Measurements from ENCODE around the gene TM4SF1.

GRCh38 chr3:149415484-149415883 lies 38.0 kb upstream of the TM4SF1 start:
- TF ChIP-seq, protein P1, sequence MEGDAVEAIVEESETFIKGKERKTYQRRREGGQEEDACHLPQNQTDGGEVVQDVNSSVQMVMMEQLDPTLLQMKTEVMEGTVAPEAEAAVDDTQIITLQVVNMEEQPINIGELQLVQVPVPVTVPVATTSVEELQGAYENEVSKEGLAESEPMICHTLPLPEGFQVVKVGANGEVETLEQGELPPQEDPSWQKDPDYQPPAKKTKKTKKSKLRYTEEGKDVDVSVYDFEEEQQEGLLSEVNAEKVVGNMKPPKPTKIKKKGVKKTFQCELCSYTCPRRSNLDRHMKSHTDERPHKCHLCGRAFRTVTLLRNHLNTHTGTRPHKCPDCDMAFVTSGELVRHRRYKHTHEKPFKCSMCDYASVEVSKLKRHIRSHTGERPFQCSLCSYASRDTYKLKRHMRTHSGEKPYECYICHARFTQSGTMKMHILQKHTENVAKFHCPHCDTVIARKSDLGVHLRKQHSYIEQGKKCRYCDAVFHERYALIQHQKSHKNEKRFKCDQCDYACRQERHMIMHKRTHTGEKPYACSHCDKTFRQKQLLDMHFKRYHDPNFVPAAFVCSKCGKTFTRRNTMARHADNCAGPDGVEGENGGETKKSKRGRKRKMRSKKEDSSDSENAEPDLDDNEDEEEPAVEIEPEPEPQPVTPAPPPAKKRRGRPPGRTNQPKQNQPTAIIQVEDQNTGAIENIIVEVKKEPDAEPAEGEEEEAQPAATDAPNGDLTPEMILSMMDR (conservative IDR thresholded peaks at IDR 0.05): no peak
- TF ChIP-seq ZFX (IDR thresholded peaks at IDR 0.05): no peak
